T-helper 9 cell (primary cell): Measurements from ENCODE around the gene SLC2A1.

Source experiments
- DNase-seq: peaks from one replicate; pipeline ENCODE4 v3.0.0-alpha.2; 2020

The SLC2A1 gene

GRCh38 chr1:42887366-42887765, 71.3 kb downstream of the SLC2A1 start:
- DNase-seq = no peak

GRCh38 chr1:42886800-42887199, 71.9 kb downstream of the SLC2A1 start:
- no peak for DNase-seq

GRCh38 chr1:42886046-42886739, 72.5 kb downstream of the SLC2A1 start:
- no peak for DNase-seq

- no peak for DNase-seq
Measured at GRCh38 chr1:42880384-42880783, 78.3 kb downstream of the SLC2A1 start.

- no peak for DNase-seq
Measured at GRCh38 chr1:42877380-42877779, 81.3 kb downstream of the SLC2A1 start.

GRCh38 chr1:42876009-42876408, 82.7 kb downstream of the SLC2A1 start:
- no peak for DNase-seq
